Measurements from ENCODE around the gene XRRA1.

The XRRA1 gene

DNA sequence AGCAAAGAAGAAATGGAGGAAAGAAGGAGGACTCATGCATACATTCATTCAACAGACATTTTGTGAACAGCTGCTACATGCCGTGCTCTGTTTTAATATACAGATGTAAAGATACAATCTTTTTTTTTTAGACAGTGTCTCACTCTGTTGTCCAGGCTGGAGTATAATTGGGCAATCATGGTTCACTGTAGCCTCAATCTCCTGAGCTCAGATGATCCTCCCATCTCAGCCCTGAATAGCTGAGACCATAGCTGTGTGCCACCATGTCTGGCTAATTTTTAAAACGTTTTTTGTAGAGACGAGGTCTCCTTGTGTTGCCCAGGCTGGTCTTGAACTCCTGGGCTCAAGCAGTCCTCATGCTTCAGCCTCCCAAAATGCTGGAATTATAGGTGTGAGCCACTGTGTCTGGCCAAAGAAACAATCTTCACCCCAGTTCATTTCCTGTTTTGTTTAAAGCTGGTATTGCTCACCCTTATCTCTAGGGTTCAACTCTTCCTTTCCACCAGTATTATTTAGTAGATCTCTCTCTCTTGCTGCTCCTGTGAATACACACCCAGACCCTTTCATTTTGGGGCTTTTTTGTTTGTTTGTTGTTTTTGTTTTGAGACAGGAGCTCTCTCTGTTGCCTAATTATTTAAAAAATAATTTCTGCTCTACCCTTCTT, 130.5 kb downstream of the XRRA1 start:
- TF ChIP-seq, protein P1, sequence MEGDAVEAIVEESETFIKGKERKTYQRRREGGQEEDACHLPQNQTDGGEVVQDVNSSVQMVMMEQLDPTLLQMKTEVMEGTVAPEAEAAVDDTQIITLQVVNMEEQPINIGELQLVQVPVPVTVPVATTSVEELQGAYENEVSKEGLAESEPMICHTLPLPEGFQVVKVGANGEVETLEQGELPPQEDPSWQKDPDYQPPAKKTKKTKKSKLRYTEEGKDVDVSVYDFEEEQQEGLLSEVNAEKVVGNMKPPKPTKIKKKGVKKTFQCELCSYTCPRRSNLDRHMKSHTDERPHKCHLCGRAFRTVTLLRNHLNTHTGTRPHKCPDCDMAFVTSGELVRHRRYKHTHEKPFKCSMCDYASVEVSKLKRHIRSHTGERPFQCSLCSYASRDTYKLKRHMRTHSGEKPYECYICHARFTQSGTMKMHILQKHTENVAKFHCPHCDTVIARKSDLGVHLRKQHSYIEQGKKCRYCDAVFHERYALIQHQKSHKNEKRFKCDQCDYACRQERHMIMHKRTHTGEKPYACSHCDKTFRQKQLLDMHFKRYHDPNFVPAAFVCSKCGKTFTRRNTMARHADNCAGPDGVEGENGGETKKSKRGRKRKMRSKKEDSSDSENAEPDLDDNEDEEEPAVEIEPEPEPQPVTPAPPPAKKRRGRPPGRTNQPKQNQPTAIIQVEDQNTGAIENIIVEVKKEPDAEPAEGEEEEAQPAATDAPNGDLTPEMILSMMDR (IDR thresholded peaks at IDR 0.05), result no peak

DNA sequence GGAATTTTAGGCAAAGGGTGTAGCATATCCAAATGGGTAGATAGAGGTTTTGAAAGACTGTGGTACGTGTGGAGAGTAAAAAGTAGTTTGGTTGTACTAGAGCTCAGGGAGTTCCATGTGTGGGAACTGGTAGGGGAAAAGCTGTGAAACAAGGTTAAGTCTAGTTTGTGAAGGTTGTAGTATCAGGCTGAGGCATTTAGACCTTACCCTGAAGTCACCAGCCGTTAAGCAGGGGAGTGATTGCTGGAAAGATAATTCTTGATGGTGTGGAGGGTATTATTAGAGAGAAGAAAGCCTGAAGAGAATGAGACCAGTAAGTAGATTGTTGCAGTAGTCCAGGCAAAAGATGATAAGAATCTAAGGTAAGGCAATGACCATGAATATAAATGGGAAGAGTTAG, 132.2 kb downstream of the XRRA1 start:
- TF ChIP-seq, protein P1 (IDR thresholded peaks at IDR 0.05), result no peak

DNA sequence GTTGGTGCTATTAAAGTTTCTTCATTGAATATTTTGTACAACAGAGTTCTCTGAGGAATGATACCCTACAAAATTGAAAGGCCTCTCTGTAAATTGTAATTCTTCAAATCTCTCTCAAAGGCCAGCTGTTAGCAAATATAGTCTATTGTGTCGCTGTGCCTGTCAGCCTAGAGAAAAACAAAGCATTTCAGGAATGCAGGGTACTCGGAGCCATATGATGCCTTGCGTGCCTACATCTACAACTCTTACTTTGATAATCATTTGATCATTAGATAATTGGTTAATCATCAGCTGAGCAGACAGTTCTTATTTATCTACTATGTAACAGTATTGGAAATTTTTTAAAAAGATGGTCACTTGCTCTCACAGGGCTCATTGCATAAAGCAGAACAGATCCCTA, 132.9 kb downstream of the XRRA1 start:
- TF ChIP-seq, protein P1 (IDR thresholded peaks at IDR 0.05), result no peak

DNA sequence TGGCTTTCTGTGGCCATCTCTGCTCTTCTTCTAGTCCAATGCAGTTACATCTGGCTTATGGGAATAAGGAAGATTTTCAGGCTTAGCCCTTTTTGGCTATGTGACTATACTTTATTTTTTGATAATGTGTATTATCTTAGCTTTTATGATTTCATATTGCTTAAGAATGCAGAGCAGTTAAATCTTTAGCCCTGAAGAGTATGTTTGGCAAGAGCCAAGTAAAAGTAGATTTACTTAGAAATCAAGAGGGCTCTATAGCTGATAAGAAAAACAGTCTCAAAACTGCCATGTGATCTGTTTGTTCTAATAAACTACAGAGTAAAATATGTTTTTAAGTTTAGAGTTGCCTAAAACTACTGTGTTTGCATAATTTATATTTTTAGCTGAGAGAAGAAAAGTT, 139.1 kb downstream of the XRRA1 start:
- TF ChIP-seq, protein P1 (IDR thresholded peaks at IDR 0.05), result no peak

DNA sequence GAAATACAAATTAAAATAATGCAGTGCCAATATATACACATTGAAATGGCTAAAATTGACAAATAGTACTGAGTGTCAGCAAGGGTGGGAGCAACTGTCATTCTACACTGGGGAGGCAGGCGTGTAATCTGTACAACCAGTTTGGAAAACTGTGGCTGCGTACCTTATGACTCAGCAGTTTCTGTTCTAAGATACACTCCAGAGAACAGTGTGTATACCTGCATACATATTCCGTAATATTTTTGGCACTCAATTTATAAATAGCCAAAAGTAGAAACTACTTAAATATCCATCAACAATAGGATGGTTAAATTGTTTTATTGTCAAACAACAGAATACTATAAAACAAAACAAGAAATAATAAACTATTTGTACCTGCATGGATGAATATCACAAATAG, 142.6 kb downstream of the XRRA1 start:
- TF ChIP-seq, protein P1 (IDR thresholded peaks at IDR 0.05), result no peak

DNA sequence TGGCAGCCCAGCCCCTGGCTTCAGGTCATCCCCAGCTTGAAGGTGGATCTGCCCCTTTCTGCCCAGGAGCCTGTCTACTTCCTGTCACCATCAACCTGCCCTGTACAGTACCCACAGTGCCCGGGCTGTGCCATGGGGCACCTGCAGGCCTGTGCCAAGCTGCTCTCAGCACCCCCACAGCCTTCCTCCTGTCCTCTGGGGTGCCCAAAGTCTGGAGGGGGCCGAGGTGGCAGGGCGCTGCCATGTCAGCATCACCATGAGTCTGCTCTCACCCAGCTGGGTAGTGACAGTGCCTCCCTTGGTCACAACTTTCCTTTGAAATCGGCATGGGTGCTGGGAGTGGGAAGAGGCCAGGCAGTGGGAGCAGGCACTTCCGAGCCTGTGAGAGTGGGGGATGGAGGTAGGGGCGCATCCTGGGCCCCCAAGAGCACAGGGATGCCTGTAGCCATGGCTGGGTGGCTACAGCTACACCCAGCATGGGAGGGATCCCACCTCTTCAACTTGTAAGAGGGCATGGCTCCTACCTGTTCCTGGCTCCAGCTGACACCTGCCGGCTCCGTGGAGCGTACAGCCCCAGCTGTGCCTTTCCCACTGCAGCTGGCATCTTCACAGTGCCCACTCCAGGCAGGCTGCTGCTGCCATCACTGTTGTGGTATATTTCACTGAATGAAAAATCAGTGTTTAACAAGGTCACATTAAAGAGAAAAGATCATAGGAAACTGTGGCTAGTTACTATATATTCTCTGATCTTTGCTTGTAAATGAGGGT, 157.4 kb downstream of the XRRA1 start:
- TF ChIP-seq, protein P1 (IDR thresholded peaks at IDR 0.05), result no peak

Data from LNCAP (cell line).